ENCODE measurements around the gene PEX16.

PEX16 gene

DNA sequence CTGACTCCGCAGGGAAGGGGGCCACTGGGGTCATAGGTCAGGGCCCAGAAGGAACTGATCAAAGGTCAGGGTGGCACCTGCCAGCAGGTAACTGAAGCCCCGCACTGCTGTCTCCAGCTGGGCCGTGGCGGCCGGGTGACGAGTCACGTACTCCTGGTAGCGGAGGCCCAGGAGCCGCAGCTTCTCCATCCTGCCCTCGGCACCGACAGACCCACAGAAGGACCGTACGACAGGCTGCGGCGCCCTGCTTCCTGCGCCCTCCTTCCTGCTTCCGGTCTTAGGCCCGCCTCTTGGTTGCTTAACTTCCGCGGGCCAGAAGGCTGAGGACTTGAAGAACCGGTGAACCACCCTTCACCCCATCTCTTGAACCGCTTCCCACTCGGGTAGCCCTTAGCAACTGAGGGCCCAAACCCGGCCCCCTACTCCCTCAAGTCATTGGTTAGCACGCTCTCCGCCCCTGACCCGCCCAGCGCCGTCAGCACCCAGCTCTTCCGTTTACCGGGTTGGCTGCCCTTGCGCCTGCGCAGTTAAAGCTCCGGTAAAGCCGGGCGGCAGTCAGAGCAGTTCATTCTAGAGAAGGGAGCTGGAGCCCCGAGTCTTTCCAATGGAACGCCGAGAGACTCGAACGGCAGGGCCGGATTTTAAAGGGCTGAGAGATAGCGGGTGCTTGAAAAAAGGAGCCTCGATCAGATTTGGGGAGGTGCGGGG, at the start of gene PEX16:
Gene PEX16 (minus strand): TSS at position 255 of the 708 bp plus-strand sequence. CDS start 66 bp downstream, at position 189.
- DNase-seq (ENCODE audit: low read depth in 2 of 2, low spot score in 1 of 2): peak; percentile 70 to 91

DNA sequence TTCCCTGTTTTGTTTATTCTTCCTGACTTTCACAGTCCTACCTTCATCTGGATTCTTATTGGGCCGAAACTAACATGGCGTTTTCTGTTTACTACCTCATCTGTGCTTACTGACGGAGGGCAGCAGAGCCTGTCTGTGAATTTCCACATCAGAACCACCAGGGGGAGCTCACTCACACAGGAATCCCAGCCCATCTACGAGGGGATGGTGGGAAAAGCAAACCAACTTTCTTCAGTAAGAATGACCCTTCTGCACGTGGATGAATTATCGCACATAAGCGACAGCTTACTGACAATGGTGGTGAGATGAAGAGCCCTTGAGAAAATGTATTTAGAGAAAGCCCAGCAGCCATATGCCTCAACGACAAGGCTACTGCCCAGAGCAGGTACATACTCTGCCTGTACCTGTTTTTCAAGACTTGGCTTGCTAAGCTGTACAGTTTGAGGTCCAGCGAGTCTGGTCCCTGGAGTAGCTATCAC, 47.3 kb upstream of the PEX16 start:
- DNase-seq (ENCODE audit: low read depth in 2 of 2, low spot score in 1 of 2): peak; percentile 7 to 16

- no peak for DNase-seq (ENCODE audit: low read depth in 2 of 2, low spot score in 1 of 2)
Measured at GRCh38 chr11:45961751-45962240, 44.1 kb upstream of the PEX16 start.

DNA sequence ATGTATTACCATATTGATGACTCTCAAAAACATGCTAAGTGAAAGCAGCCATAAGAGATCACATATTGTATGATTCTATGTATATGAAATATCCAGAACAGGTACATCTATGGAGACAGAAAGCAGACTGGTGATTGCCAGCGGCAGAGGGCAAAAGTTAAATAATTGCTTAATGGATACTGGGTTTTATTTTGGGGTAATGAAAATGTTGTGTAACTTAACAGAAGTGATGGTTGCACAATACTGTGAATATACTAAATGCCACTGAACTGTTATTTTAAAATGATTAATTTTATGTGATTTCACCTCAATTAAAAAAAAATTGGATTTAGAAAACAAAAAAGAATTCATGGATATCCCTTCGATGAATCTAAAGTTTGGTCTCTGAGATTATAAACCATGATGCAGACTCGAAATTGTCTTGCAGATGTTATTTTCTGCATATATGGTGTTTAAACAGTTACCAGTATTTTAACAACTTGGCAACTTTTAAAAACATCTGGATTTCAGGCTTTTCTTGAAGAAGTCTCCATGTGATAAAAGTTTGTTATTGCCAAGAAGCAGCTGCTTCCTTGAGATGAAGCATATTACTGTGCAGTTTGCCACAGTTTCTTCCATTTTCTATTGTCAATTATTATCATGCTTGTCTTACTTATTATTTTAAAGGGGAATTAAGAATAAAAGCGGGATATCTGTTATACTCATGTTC, 42.9 kb upstream of the PEX16 start:
- no peak for DNase-seq (ENCODE audit: low read depth in 2 of 2, low spot score in 1 of 2)

GRCh38 chr11:45959851-45960250, 42.2 kb upstream of the PEX16 start:
- DNase-seq (ENCODE audit: low read depth in 2 of 2, low spot score in 1 of 2): no peak

GRCh38 chr11:45949992-45950407, 32.3 kb upstream of the PEX16 start:
- DNase-seq (ENCODE audit: low read depth in 2 of 2, low spot score in 1 of 2): no peak

- no peak for DNase-seq (ENCODE audit: low read depth in 2 of 2, low spot score in 1 of 2)
Measured at GRCh38 chr11:45948356-45948755, 30.7 kb upstream of the PEX16 start.

DNA sequence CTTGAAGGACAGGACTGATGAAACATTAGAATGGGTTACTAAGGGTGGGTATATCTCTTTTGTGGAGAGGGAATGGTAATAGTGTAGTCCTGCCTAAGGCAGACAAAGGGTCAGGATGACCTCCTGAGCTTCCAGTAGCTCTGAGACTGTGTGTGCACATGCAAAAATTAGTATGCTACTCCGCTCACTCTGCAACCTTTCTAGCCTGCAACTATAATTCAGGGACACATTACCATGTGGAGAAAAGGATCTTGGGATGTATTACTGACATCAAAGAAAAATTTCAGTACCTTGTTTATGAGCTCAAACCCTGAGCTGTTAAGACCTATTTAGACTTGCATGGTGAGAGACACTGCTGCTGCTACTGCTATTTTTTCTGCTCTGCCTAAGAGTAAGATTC, 30.2 kb upstream of the PEX16 start:
- no peak for DNase-seq (ENCODE audit: low read depth in 2 of 2, low spot score in 1 of 2)

GRCh38 chr11:45945397-45945999, 27.8 kb upstream of the PEX16 start:
- DNase-seq (ENCODE audit: low read depth in 2 of 2, low spot score in 1 of 2): no peak

GRCh38 chr11:45942381-45942780, 24.7 kb upstream of the PEX16 start:
- no peak for DNase-seq (ENCODE audit: low read depth in 2 of 2, low spot score in 1 of 2)

DNA sequence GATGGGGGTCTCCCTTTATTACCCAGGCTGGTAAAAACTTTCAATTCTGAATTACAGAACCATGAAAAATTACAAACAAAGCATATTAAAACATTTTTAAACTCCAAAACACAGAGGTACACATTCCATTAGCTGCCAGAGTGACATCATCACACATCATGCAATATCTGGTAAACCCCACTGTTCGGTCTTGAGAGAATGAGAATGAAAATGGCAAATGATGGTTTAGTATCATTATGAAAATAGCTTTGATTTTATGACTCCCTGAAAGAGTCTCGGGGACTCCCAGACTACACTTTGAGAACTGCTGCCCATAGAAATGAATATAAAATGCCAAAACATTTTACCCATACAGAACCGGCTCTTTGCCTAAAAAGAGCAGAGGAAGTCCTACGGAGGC, 23.6 kb upstream of the PEX16 start:
- DNase-seq (ENCODE audit: low read depth in 2 of 2, low spot score in 1 of 2): no peak

- no peak for DNase-seq (ENCODE audit: low read depth in 2 of 2, low spot score in 1 of 2)
Measured at GRCh38 chr11:45939836-45940235, 22.2 kb upstream of the PEX16 start.

DNA sequence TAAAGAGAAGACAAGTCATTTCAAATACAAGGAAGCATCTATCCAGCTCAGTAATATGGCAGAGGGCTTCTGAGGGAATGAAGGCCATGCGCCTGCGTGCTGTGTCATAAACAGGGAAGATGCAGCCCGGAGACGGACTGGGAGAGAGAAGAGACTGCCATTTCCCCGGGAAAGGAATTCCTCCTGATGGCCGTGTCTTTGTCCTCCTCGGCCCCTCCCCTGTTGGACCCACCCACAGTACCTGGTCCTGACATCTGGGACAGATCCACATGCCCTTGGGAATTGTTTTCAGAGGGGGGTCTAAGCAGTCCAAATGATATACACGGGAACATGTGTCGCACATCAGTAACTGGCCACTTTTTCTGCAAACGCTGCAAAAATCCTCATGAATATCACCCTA, 20.2 kb upstream of the PEX16 start:
- DNase-seq (ENCODE audit: low read depth in 2 of 2, low spot score in 1 of 2): no peak

DNA sequence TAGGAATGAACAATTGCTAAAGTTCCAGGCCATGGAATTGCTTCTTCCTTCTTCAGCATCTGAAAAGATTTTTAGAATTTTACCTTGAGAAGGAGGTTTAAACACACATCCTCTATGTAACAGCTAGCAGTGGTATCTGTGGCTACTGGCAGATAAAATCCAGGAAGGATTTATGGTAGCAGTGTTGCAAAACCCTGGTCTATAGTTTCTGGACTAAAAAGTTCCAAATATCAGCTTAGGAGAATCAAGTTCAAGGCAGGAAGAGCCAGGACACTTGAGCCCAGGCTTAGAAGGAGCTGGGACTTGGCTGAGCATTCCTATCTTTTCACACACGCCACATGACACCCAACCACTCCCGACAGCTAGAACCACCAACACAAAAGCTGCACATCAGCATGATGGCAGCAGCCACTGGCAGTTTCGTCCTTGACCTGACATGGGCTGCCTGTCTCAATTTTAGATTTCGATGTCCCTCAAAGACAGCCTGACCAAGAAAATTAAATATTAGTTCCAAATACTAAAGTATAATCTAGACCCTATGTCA, 18.9 kb upstream of the PEX16 start:
- no peak for DNase-seq (ENCODE audit: low read depth in 2 of 2, low spot score in 1 of 2)

DNA sequence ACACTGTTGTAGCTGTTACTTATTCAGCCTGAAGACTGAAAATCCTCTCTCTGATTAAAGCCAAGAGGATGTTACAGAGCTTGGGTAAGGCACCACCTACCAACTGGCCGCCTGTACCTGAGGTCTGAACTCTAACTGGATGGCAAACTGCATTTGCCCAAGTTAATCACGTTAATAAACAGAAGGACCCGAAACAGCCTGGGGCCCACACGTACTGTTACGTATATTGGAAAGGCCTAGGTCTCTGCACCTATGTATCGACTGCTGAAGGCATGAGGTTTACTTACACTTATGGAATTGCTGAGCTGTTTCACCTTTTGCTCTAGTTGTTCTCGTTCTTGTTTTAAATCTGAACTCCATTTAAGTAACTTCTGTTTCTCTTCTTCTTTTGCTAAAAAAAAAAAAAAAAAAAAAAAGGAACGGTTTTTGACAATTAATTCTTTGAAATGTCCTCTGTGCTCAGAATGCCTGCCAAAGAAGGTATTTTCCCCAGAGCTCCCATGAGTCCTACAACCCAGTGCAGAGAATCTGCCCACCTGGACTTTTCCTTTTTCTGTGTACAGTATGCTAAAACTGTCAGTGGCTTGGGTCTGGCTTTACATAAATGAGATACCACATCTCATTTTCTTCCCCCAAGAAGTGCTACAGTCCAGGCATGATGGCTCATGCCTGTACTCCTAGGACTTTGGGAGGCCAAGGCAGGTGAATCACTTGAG, 17.8 kb upstream of the PEX16 start:
- no peak for DNase-seq (ENCODE audit: low read depth in 2 of 2, low spot score in 1 of 2)

- no peak for DNase-seq (ENCODE audit: low read depth in 2 of 2, low spot score in 1 of 2)
Measured at GRCh38 chr11:45934580-45935318, 17.1 kb upstream of the PEX16 start.

DNA sequence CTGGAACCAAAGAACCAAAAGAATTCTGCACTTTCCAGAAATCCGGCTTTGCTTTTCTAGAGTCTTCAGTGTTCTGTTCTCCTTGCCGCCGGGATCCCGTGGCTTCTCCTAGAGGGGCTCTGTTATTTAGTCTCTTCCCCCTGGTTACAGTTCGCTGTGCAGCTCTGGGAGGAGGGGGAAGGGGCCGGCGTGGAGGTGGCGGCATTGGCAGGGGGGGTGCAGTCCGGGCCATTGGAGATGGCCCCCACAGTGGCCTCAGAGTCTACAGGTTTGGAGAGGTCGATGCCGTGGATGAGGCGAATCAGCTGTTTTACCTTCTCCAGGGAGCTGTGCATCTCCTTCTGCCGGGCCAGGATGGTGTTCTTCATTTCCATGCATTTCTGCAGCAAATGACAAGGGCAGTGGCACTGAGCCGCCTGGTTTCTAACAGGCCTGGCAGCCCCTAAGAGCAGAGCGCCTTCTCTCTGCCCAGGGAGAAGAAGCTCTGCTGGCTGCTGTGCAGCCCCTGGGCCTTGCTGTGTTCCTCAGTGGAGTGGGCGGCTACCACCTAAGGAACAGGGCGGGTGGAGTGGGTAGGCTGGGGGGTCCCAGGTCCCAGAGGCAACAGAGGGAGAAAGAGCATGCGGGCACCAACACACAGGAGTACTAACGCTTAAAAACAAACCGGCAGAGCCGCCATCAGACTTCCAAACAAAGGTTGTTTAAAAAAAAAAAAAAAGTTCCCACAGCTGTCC, 16.3 kb upstream of the PEX16 start:
- DNase-seq (ENCODE audit: low read depth in 2 of 2, low spot score in 1 of 2): no peak

- no peak for DNase-seq (ENCODE audit: low read depth in 2 of 2, low spot score in 1 of 2)
Measured at GRCh38 chr11:45933131-45933831, 15.6 kb upstream of the PEX16 start.

GRCh38 chr11:45932217-45932616, 14.5 kb upstream of the PEX16 start:
- no peak for DNase-seq (ENCODE audit: low read depth in 2 of 2, low spot score in 1 of 2)

Data from stimulated activated CD8-positive, alpha-beta memory T cell treated with anti-CD3 and anti-CD28 coated beads, Interleukin-4, amount 100 ng/mL, for 1 hour (primary cell).